ENCODE measurements around the gene APAF1. TPM values are rescaled to one million over a fixed set of nuclear protein-coding genes. Genes with fewer than 3 reads are reported as not detected.
"Not testable (repeated sequence)": the region's sequence is repeated elsewhere in the genome, so short reads cannot be mapped to it uniquely, and the experiment has no call there.

Gene APAF1
- polyA plus RNA-seq, 3 donors: 29.5 to 36.7 (median 30.0) TPM

- Histone ChIP-seq H4K20me1 (ENCODE audit: insufficient read depth, low read length) (peaks cover 4% of the 10 kb centered on the region), H3K36me3 (replicated peaks in 1 of 2; ENCODE audit: control insufficient read depth in 1 of 2, insufficient read depth in 2 of 2, low read length in 2 of 2) (no peaks in the 10 kb centered on the region), H3K9ac (ENCODE audit: insufficient read depth, low read length, poor library complexity, severe bottlenecking) (no peak overlapping the region), H3K27ac (ENCODE audit: low read depth in 1 of 2, low read length in 2 of 2) (peak overlapping the region in 1 of 2 donors; percentile 49), H3K79me2 (ENCODE audit: insufficient read depth, low read length) (peaks cover 99% of the 10 kb centered on the region), H3K9me3 (replicated peaks in 1 of 2; ENCODE audit: control insufficient read depth in 1 of 2, insufficient read depth in 1 of 2, low read length in 2 of 2) (no peaks in the 10 kb centered on the region), H3K4me2 (replicated peaks; ENCODE audit: extremely low read depth, low read length, poor library complexity, severe bottlenecking) (no peak overlapping the region), H3K4me1 (ENCODE audit: control insufficient read depth in 1 of 2, insufficient read depth in 2 of 2, low read length in 2 of 2) (peaks cover 51 to 60% of the 10 kb centered on the region in 2 donors), H3K27me3 (ENCODE audit: control insufficient read depth in 2 of 2, insufficient read depth in 2 of 2, low read length in 2 of 2) (no peaks in the 10 kb centered on the region), H3K4me3 (replicated peaks in 1 of 3; ENCODE audit: low read depth in 2 of 3, low read length in 3 of 3) (no peak overlapping the region), H2AFZ (ENCODE audit: insufficient read depth, low read depth, low read length, poor library complexity, severe bottlenecking) (no peak overlapping the region)
- H3K4me3 Mint-ChIP-seq: no peak overlapping the region
- TF ChIP-seq, protein P1, sequence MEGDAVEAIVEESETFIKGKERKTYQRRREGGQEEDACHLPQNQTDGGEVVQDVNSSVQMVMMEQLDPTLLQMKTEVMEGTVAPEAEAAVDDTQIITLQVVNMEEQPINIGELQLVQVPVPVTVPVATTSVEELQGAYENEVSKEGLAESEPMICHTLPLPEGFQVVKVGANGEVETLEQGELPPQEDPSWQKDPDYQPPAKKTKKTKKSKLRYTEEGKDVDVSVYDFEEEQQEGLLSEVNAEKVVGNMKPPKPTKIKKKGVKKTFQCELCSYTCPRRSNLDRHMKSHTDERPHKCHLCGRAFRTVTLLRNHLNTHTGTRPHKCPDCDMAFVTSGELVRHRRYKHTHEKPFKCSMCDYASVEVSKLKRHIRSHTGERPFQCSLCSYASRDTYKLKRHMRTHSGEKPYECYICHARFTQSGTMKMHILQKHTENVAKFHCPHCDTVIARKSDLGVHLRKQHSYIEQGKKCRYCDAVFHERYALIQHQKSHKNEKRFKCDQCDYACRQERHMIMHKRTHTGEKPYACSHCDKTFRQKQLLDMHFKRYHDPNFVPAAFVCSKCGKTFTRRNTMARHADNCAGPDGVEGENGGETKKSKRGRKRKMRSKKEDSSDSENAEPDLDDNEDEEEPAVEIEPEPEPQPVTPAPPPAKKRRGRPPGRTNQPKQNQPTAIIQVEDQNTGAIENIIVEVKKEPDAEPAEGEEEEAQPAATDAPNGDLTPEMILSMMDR (IDR thresholded peaks at IDR 0.05): no peak
- no peaks in the 10 kb centered on the region for H3K9me3 Mint-ChIP-seq
- H3K27me3 Mint-ChIP-seq (ENCODE audit: low read depth in 3 of 3): peaks cover 0 to 2% (median 0%) of the 10 kb centered on the region in 3 donors
- DNase-seq: no peak
- intact Hi-C loops (cut with micrococcal nuclease): no loop called here
- peak overlapping the region in 1 of 7 donors; percentile 0 for H3K27ac Mint-ChIP-seq
- peaks cover 2 to 14% of the 10 kb centered on the region in 2 donors for H3K36me3 Mint-ChIP-seq
- 77% methylated on average over 2 of the region's 3 CpGs for WGBS (ENCODE audit: insufficient coverage)
- peaks cover 66% of the 10 kb centered on the region for H3K4me1 Mint-ChIP-seq
These were observed 5.6 kb upstream of the APAF1 start for GRCh38 chr12:98639491-98639890.

- peak overlapping the region; percentile 89 for H3K4me2 ChIP-seq (replicated peaks; ENCODE audit: extremely low read depth, low read length, poor library complexity, severe bottlenecking)
- Mint-ChIP-seq H3K36me3 (peaks cover 1 to 14% of the 10 kb centered on the region in 2 donors), H3K27ac (peak overlapping the region in 4 of 7 donors; percentile 15 to 68 (median 32)), H3K4me1 (peaks cover 68% of the 10 kb centered on the region), H3K4me3 (peak overlapping the region in 1 of 2 donors; percentile 35)
- H3K79me2 ChIP-seq (ENCODE audit: insufficient read depth, low read length): peaks cover 100% of the 10 kb centered on the region
- H3K9ac ChIP-seq (ENCODE audit: insufficient read depth, low read length, poor library complexity, severe bottlenecking); H3K27me3 ChIP-seq (ENCODE audit: control insufficient read depth in 2 of 2, insufficient read depth in 2 of 2, low read length in 2 of 2); H3K27me3 Mint-ChIP-seq (ENCODE audit: low read depth in 3 of 3); H3K9me3 ChIP-seq (replicated peaks in 1 of 2; ENCODE audit: control insufficient read depth in 1 of 2, insufficient read depth in 1 of 2, low read length in 2 of 2); H3K9me3 Mint-ChIP-seq; H3K27ac ChIP-seq (ENCODE audit: low read depth in 1 of 2, low read length in 2 of 2); H2AFZ ChIP-seq (ENCODE audit: insufficient read depth, low read depth, low read length, poor library complexity, severe bottlenecking); H3K36me3 ChIP-seq (replicated peaks in 1 of 2; ENCODE audit: control insufficient read depth in 1 of 2, insufficient read depth in 2 of 2, low read length in 2 of 2); DNase-seq: not testable (repeated sequence)
- no CpG with 5 or more reads among the region's 5 CpGs for WGBS (ENCODE audit: insufficient coverage)
- intact Hi-C loops (cut with micrococcal nuclease): loop anchor here in 1 of 2 donors (5.0 kb wide), 1 partner anchor 36 kb away; no protein-coding TSS in a partner anchor
- H4K20me1 ChIP-seq (ENCODE audit: insufficient read depth, low read length): peaks cover 27% of the 10 kb centered on the region
- peaks cover 61 to 68% of the 10 kb centered on the region in 2 donors for H3K4me1 ChIP-seq (ENCODE audit: control insufficient read depth in 1 of 2, insufficient read depth in 2 of 2, low read length in 2 of 2)
- H3K4me3 ChIP-seq (replicated peaks in 1 of 3; ENCODE audit: low read depth in 2 of 3, low read length in 3 of 3): peak overlapping the region in 1 of 3 experiments; percentile 100
These were observed 2.3 kb upstream of the APAF1 start for GRCh38 chr12:98642801-98643200.
